HG03520 (cell line): ENCODE data around the gene GRHL1.

Source experiments
- ATAC-seq: cut with Tn5 transposase; IDR thresholded peaks from one replicate; pipeline ENCODE4 v1.9.1; 2021; ENCODE audit warnings: mild to moderate bottlenecking, moderate library complexity; ENCODE audit not compliant: unreplicated experiment

The GRHL1 gene

DNA sequence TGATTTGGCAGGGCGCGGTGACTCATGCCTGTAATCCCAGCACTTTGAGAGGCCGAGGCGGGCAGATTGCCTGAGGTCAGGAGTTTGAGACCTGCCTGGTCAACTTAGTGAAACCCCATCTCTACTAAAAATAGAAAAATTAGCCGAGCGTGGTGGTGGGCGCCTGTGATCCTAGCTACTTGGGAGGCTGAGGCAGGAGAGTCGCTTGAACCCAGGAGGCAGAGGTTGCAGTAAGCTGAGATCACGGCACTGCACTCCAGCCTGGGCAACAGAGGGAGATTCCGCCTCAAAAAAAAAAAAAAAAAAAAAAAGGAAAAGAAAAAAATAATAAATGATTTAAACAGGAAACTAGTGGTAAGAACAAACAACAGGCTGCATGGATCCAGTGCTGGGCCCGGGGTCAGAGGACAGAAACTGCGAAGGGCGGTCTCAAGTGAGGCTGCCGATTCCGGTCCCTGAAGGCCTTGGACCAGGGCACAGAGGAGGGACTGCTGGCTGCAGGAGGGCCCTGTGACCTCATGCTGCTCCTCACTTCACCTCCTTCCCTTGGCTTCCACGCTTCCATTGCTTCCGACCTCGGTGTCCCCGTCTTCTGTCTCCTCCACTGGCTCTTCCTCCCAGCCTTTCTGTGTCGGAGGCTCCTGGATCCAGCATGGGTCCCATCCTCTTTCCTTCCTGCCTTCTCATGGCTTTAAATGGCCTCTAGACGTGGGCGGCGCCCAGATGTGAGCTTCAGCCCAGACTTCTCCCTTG, 2.1 kb upstream of the GRHL1 start:
- no peak for ATAC-seq

DNA sequence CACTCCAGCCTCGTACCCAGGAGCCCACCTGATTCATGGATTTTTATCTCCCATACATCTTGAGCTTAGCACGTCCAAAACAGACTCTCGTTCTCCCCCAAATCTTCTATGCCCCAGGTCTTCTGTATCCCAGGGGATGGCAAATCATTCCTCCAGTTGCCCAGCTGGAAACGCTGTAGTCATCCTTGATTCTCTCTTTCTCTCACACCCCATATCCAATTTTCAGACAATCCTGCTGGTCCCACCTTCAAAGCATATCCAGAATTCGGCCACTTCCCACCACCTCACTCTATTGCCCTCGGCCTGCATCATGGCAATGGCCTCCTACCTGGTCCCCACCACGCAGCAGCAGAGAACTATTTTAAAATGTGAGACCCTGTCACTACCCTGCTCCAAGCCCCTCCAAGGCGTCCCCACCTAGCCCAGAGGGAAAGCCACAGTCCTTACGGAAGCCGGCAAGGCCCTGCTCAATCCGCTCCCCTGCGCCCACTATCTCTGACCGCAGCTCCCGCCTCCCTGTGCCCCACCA, 1.4 kb upstream of the GRHL1 start:
- ATAC-seq: no peak

GRCh38 chr2:9950521-9951271, 797 bp upstream of the GRHL1 start:
- peak; percentile 26 for ATAC-seq

GRCh38 chr2:9951272-9951521, 296 bp upstream of the GRHL1 start:
- ATAC-seq: no peak

DNA sequence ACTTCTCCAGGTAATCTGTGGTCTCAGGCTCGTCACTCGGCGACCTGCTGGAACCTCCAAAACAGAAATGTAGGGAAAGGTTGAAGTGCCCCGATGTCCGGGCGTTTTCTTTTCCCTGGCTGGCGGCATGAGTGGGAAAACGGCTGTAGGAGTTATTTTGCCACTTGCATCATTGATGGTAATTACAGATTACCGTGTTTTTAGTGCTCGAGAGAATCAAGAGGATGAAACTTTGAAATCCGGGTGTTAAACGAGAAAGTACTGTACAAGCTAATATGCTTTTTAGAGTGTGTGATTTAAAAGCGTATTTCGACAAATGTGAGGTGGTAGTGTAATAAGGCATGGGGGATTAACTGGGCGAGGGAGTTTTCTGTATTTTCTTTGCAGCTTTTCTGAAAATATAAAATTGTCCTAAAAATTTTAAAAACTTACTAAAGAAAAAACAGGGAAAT, 819 bp downstream of the GRHL1 start:
- no peak for ATAC-seq

GRCh38 chr2:9952856-9953503, 1.5 kb downstream of the GRHL1 start:
- ATAC-seq: no peak

DNA sequence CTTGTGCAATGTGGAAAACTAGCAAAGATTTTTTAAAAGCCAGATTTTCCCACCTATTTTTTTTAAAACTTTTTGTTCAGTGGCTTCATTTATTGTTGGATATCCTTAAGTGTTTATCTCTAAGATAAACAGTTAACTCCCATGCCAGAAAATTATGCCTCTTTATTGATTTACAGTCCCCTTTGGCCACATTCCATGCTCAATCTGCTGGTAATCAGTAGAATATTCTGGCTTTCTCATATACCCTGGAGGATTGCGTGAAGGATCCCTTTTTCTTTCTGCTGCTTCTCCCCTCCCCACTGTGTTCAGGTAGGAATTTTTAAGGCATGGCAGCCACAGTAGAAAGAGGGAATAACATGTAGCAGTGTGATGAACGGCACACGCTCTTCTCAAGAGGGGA, 2.6 kb downstream of the GRHL1 start:
- ATAC-seq: no peak

- no peak for ATAC-seq
Observed at GRCh38 chr2:9958057-9958456, 6.6 kb downstream of the GRHL1 start.

DNA sequence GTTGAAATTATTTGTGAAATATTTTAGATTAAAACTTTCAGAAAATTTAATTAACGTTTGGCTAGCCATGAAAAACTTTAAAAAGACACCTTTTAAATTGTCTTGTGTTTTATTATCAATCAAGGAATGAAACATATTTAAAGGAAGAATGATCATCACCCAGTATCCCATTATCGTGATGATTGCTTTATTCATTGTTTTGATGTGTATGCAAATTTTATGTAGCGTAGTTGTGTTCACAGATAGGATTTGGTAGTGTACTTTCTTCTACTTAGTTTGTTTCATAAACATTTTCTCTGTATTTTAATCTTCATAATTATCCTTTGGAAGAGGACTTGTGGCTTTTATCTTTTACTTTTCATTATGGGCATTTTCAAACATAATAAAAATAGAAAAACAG, 7.8 kb downstream of the GRHL1 start:
- no peak for ATAC-seq

DNA sequence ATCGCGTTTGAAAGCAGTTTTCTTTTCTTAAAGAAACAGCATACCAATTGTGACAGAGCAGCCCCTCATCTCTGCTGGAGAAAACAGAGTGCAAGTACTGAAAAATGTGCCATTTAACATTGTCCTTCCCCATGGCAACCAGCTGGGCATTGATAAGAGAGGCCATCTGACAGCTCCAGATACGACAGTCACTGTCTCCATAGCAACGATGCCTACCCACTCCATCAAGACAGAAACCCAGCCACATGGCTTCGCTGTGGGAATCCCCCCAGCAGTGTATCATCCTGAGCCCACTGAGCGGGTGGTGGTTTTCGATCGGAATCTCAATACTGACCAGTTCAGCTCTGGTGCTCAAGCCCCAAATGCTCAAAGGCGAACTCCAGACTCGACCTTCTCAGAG, 9.5 kb downstream of the GRHL1 start:
- ATAC-seq: no peak

GRCh38 chr2:9964334-9964980, 13.0 kb downstream of the GRHL1 start:
- ATAC-seq: no peak

- no peak for ATAC-seq
Observed at GRCh38 chr2:9965119-9965822, 13.8 kb downstream of the GRHL1 start.

- ATAC-seq: no peak
Observed at GRCh38 chr2:9966491-9967022, 15.1 kb downstream of the GRHL1 start.

- no peak for ATAC-seq
Observed at GRCh38 chr2:9967053-9967775, 15.7 kb downstream of the GRHL1 start.

DNA sequence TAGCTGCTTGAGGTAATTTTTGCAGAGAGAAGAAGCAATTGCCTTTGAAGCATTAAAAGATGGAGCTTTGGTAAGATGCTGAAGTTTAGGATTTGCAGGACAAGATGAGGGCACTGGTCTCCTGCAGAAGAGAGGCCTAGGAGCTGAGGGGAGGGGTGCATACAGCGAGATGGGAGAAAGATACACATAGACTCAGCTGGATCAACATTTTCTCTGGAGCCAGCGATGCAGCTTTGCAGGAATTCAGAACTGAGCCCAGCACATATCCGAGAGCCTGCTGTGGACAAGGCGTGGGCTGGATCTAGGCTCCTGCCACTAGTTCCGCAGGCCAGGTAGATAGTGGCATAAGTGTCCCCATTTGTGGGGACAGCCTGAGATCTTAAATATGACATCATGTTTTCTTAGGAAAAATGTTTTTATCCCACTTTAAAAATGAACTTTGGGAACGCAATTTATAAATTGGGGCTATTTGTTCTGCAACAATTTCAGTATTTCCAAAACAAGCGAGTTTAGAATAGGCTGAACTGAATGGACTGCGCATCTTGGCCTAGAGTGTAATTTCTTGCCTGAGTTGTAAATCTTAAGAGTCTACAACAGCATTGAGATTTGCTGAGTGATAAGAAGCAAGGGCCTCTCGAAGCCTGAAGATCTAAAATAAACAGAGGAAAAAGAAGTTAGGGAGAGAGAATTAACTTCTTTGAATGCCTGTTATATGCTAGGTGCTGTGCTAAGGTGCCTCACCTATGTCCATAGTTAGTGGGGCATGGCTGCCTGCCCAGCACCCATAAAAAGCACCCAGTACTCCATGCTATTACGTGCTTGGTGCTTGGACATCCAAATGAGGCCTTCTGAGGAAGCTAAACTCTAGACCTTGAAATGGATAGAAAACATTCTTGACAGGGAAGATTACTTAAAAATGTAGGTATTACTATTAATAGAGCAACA, 17.3 kb downstream of the GRHL1 start:
- no peak for ATAC-seq

- ATAC-seq: no peak
Observed at GRCh38 chr2:9970200-9971044, 18.9 kb downstream of the GRHL1 start.

- no peak for ATAC-seq
Observed at GRCh38 chr2:9971105-9971818, 19.8 kb downstream of the GRHL1 start.
